GM23338 (cell line): ENCODE results near the gene ABR. TPM values are rescaled to one million over a fixed set of nuclear protein-coding genes. Genes with fewer than 3 reads are reported as not detected.

Source experiments
- ATAC-seq: fragments of 200-7000 bp; cut with Tn5 transposase; 3 replicates; pipeline ENCODE4 v1.9.1; 2020
- DNase-seq: peaks from one replicate; pipeline ENCODE4 v3.0.0-alpha.2; 2015; ENCODE audit warnings: low spot score
- H2AFZ ChIP-seq: fragments of 200-600 bp; sonication (generic); 2 replicates; pipeline ENCODE4 v1.8.0; 2016; ENCODE audit warnings: antibody characterized with exemption, mild to moderate bottlenecking, moderate library complexity
- H3F3A ChIP-seq: fragments of 200-600 bp; sonication (generic); replicated peaks from 2 replicates; pipeline ENCODE4 v1.8.0; 2017; ENCODE audit warnings: antibody characterized with exemption, mixed run types, low read depth
- H3K27ac ChIP-seq: fragments of 200-600 bp; sonication (generic); 2 replicates; pipeline ENCODE4 v1.6.1; 2016; ENCODE audit warnings: low read depth
- H3K27me3 ChIP-seq: fragments of 200-600 bp; sonication (generic); 2 replicates; pipeline ENCODE4 v1.8.0; 2016; ENCODE audit warnings: mild to moderate bottlenecking, mixed run types, moderate library complexity; ENCODE audit not compliant: insufficient read depth
- H3K36me3 ChIP-seq: fragments of 200-600 bp; sonication (generic); 2 replicates; pipeline ENCODE4 v1.8.0; 2016; ENCODE audit warnings: mild to moderate bottlenecking; ENCODE audit not compliant: insufficient read depth
- H3K4me1 ChIP-seq: fragments of 200-600 bp; sonication (generic); 2 replicates; pipeline ENCODE4 v1.8.0; 2016; ENCODE audit warnings: mild to moderate bottlenecking, moderate library complexity; ENCODE audit not compliant: insufficient read depth
- H3K4me2 ChIP-seq: fragments of 200-600 bp; sonication (generic); 2 replicates; pipeline ENCODE4 v1.7.1; 2017; ENCODE audit warnings: mixed run types
- H3K4me3 ChIP-seq: fragments of 200-600 bp; sonication (generic); 2 replicates; pipeline ENCODE4 v1.6.1; 2016; ENCODE audit warnings: mixed run types
- H3K79me2 ChIP-seq: fragments of 200-600 bp; sonication (generic); replicated peaks from 2 replicates; pipeline ENCODE4 v1.8.0; 2017; ENCODE audit warnings: mild to moderate bottlenecking; ENCODE audit not compliant: insufficient read depth
- H3K9me2 ChIP-seq: fragments of 200-600 bp; sonication (generic); 2 replicates; pipeline ENCODE4 v1.8.0; 2017; ENCODE audit not compliant: insufficient read depth
- H4K20me1 ChIP-seq: fragments of 200-600 bp; sonication (generic); replicated peaks from 2 replicates; pipeline ENCODE4 v1.8.0; 2017; ENCODE audit warnings: mild to moderate bottlenecking; ENCODE audit not compliant: insufficient read depth
- H3K27ac Mint-ChIP-seq: 2 replicates; pipeline ENCODE4 v1.8.0; 2020; ENCODE audit warnings: inconsistent platforms, mild to moderate bottlenecking, moderate library complexity, mixed read lengths
- H3K27me3 Mint-ChIP-seq: 3 replicates; pipeline ENCODE4 v1.8.0; 2022; ENCODE audit warnings: low read depth, mild to moderate bottlenecking, moderate library complexity, mixed read lengths, inconsistent platforms; ENCODE audit not compliant: insufficient read depth, poor library complexity
- H3K36me3 Mint-ChIP-seq: 3 replicates; pipeline ENCODE4 v1.8.0; 2021; ENCODE audit warnings: low read depth, mild to moderate bottlenecking, inconsistent platforms, moderate library complexity, mixed read lengths
- H3K4me1 Mint-ChIP-seq: 3 replicates; pipeline ENCODE4 v1.8.0; 2020; ENCODE audit warnings: mild to moderate bottlenecking, inconsistent platforms, mixed read lengths
- H3K4me3 Mint-ChIP-seq: 3 replicates; pipeline ENCODE4 v1.8.0; 2021; ENCODE audit warnings: moderate library complexity, mild to moderate bottlenecking, inconsistent platforms, mixed read lengths
- H3K9me3 Mint-ChIP-seq: 3 replicates; pipeline ENCODE4 v1.8.0; 2020; ENCODE audit warnings: moderate library complexity, mild to moderate bottlenecking, inconsistent platforms, mixed read lengths
- CREB1 ChIP-seq: fragments of 250-450 bp; sonication (Bioruptor Pico); IDR thresholded peaks from 2 replicates; pipeline ENCODE4 v1.5.0; 2020; ENCODE audit warnings: low read depth, mild to moderate bottlenecking, moderate library complexity
- CTCF ChIP-seq, 2 experiments: fragments of 200-600 bp in 1 of 2; sonication (generic) in 1 of 2; conservative IDR thresholded peaks; 2 replicates each; pipeline versions ENCODE4 v1.5.1 to v1.6.1; 2016 to 2017; ENCODE audit warnings: antibody characterized with exemption in 2 of 2, low read depth in 2 of 2, mild to moderate bottlenecking in 2 of 2, moderate library complexity in 1 of 2
- ETS1 ChIP-seq: IDR thresholded peaks from 2 replicates; pipeline ENCODE4 v1.6.1; 2016; ENCODE audit warnings: antibody characterized with exemption
- EZH2 ChIP-seq: fragments of 200-600 bp; sonication (generic); IDR thresholded peaks from one replicate; pipeline ENCODE4 v1.8.0; 2017; ENCODE audit warnings: antibody characterized with exemption, mild to moderate bottlenecking, low read depth; ENCODE audit not compliant: unreplicated experiment
- EZH2phosphoT487 ChIP-seq: fragments of 200-600 bp; sonication (generic); IDR thresholded peaks from one replicate; pipeline ENCODE4 v1.8.1; 2018; ENCODE audit warnings: antibody characterized with exemption; ENCODE audit not compliant: unreplicated experiment
- JUNB ChIP-seq: IDR thresholded peaks from one replicate; pipeline ENCODE4 v1.6.1; 2016; ENCODE audit warnings: antibody characterized with exemption; ENCODE audit not compliant: unreplicated experiment
- NANOG ChIP-seq: IDR thresholded peaks from 2 replicates; pipeline ENCODE4 v1.6.1; 2016; ENCODE audit warnings: antibody characterized with exemption, borderline replicate concordance
- POLR2AphosphoS5 ChIP-seq: IDR thresholded peaks from 2 replicates; pipeline ENCODE4 v1.6.1; 2016; ENCODE audit warnings: antibody characterized with exemption, low read depth
- REST ChIP-seq: IDR thresholded peaks from one replicate; pipeline ENCODE4 v1.6.1; 2018; ENCODE audit warnings: antibody characterized with exemption; ENCODE audit not compliant: unreplicated experiment
- STAT1 ChIP-seq: IDR thresholded peaks from one replicate; pipeline ENCODE4 v1.6.1; 2016; ENCODE audit warnings: antibody characterized with exemption; ENCODE audit not compliant: unreplicated experiment
- ZNF331 ChIP-seq: fragments of 250-450 bp; sonication (Bioruptor Pico); IDR thresholded peaks from 2 replicates; pipeline ENCODE4 v1.5.0; 2020; ENCODE audit warnings: low read depth, mild to moderate bottlenecking, moderate library complexity
- ZNF462 ChIP-seq: fragments of 250-450 bp; sonication (Bioruptor Pico); IDR thresholded peaks from 2 replicates; pipeline ENCODE4 v1.5.0; 2020; ENCODE audit warnings: mild to moderate bottlenecking, moderate library complexity
- polyA plus RNA-seq: library from polyadenylated mRNA; unstranded; fragments of >200 nt; fragmentation: Nextera tagmentation; extraction: Ambion mirVana; gene quantifications from 2 replicates; pipeline ENCODE4 v1.2.1, GENCODE V29; 2016
- total RNA-seq: library from RNA; depleted of rRNA; stranded (reverse); fragments of >200 nt; shearing (Covaris generic); gene quantifications from 2 replicates; pipeline ENCODE4 v1.2.3, GENCODE V29; 2014

Gene ABR
- total and polyA plus RNA-seq, 2 experiments from 2014 or later, result 15.0 to 27.7 TPM

GRCh38 chr17:1211287-1211686 lies 31.5 kb upstream of the ABR start (continued):
- no peak for TF ChIP-seq ZNF462 (CRISPR knock-in tag)

GRCh38 chr17:1208966-1209365 lies 29.2 kb upstream of the ABR start:
- Histone ChIP-seq H3F3A (no peaks in the 10 kb centered on the region), H3K4me3 (no peak overlapping the region), H3K27me3 (peaks cover 6% of the 10 kb centered on the region; the same call in 1 of the 2 replicates), H3K27ac (no peak overlapping the region), H4K20me1 (no peaks in the 10 kb centered on the region), H2AFZ (no peak overlapping the region), H3K9me2 (0 out of 2 replicates have a peak, but pooled peaks cover 3% of the 10 kb centered on the region), H3K4me2 (no peak overlapping the region), H3K79me2 (no peaks in the 10 kb centered on the region), H3K4me1 (no peaks in the 10 kb centered on the region), H3K36me3 (no peaks in the 10 kb centered on the region)
- Mint-ChIP-seq H3K27ac (no peak overlapping the region), H3K36me3 (no peaks in the 10 kb centered on the region), H3K4me1 (no peaks in the 10 kb centered on the region), H3K27me3 (peaks cover 8% of the 10 kb centered on the region), H3K9me3 (no peaks in the 10 kb centered on the region), H3K4me3 (no peak overlapping the region)
- ATAC-seq (no peak), DNase-seq (no peak)
- no peak for TF ChIP-seq POLR2AphosphoS5
- TF ChIP-seq ETS1, result no peak
- no peak for TF ChIP-seq REST
- TF ChIP-seq CREB1 (CRISPR knock-in tag), result no peak
- no peak for TF ChIP-seq JUNB
- TF ChIP-seq NANOG, result no peak
- TF ChIP-seq CTCF (conservative IDR thresholded peaks at IDR 0.05; ENCODE audit: low read depth in 2 of 2), result no peak
- TF ChIP-seq ZNF331, result no peak
- no peak for TF ChIP-seq STAT1
- no peak for TF ChIP-seq EZH2
- no peak for TF ChIP-seq EZH2phosphoT487
